WTC11 (cell line): ENCODE data around the gene EIF1AY. TPM values are rescaled to one million over a fixed set of nuclear protein-coding genes. Genes with fewer than 3 reads are reported as not detected.

Source experiments
- ATAC-seq: fragments of 200-7000 bp; cut with Tn5 transposase; 2 replicates; pipeline ENCODE4 v1.10.0; 2021; ENCODE audit warnings: mild to moderate bottlenecking, moderate library complexity
- Bru-seq: library from RNA; stranded (reverse); fragments of 400-500 nt; gene quantifications from one replicate; lab custom pipeline; 2021; lab: Mats Ljungman, UMichigan
- CTCF ChIA-PET: fragments of 300-600 bp; sonication (Branson Sonifier 250); formaldehyde crosslinking; loops from one replicate; lab custom pipeline; 2021; ENCODE audit warnings: antibody characterized with exemption; lab: Charles Lee
- POLR2A ChIA-PET: fragments of 350-600 bp; sonication (Branson Sonifier 250); formaldehyde crosslinking; loops from one replicate; lab custom pipeline; 2021; ENCODE audit warnings: antibody characterized with exemption; lab: Charles Lee
- DNase-seq: peaks from one replicate; pipeline ENCODE4 v3.0.0; 2021; ENCODE audit warnings: low spot score
- H3K27ac Mint-ChIP-seq: 2 replicates; pipeline ENCODE4 v1.8.0; 2021; ENCODE audit warnings: mixed read lengths
- H3K27me3 Mint-ChIP-seq: 2 replicates; pipeline ENCODE4 v1.8.0; 2021; ENCODE audit warnings: low read depth, mild to moderate bottlenecking, moderate library complexity, mixed read lengths
- H3K36me3 Mint-ChIP-seq: 2 replicates; pipeline ENCODE4 v1.8.0; 2021; ENCODE audit warnings: mixed read lengths
- H3K4me1 Mint-ChIP-seq: 2 replicates; pipeline ENCODE4 v1.8.0; 2022; ENCODE audit warnings: mixed read lengths
- H3K4me3 Mint-ChIP-seq: 2 replicates; pipeline ENCODE4 v1.8.0; 2021; ENCODE audit warnings: mild to moderate bottlenecking, moderate library complexity, mixed read lengths
- H3K9me3 Mint-ChIP-seq: 2 replicates; pipeline ENCODE4 v1.8.0; 2021; ENCODE audit warnings: mixed read lengths
- AR ChIP-seq: fragments of 250-450 bp; sonication (Bioruptor Pico); IDR thresholded peaks from 2 replicates; pipeline ENCODE4 v1.9.0; 2021; ENCODE audit warnings: mild to moderate bottlenecking
- ATF6 ChIP-seq: sonication (generic); formaldehyde crosslinking; IDR thresholded peaks from 2 replicates; pipeline ENCODE4 v1.8.1; 2023; ENCODE audit warnings: mild to moderate bottlenecking, missing genetic modification reagents
- CREM ChIP-seq: sonication (generic); formaldehyde crosslinking; IDR thresholded peaks from 2 replicates; pipeline ENCODE4 v1.8.1; 2022; ENCODE audit warnings: mild to moderate bottlenecking, missing genetic modification reagents, moderate library complexity
- E2F4 ChIP-seq: sonication (generic); formaldehyde crosslinking; IDR thresholded peaks from 2 replicates; pipeline ENCODE4 v1.8.1; 2022; ENCODE audit warnings: low read depth, mild to moderate bottlenecking, moderate library complexity, missing genetic modification reagents, borderline replicate concordance
- FOXK1 ChIP-seq: sonication (generic); formaldehyde crosslinking; IDR thresholded peaks from 2 replicates; pipeline ENCODE4 v1.8.0; 2022; ENCODE audit warnings: mild to moderate bottlenecking, moderate library complexity, missing genetic modification reagents
- FOXP1 ChIP-seq: sonication (generic); formaldehyde crosslinking; IDR thresholded peaks from 2 replicates; pipeline ENCODE4 v1.8.0; 2022; ENCODE audit warnings: missing genetic modification reagents, mild to moderate bottlenecking, moderate library complexity, borderline replicate concordance
- FOXP4 ChIP-seq: sonication (generic); formaldehyde crosslinking; IDR thresholded peaks from 2 replicates; pipeline ENCODE4 v1.8.0; 2022; ENCODE audit warnings: mild to moderate bottlenecking, missing genetic modification reagents
- HMGA2 ChIP-seq: fragments of 250-450 bp; sonication (Bioruptor Pico); IDR thresholded peaks from 2 replicates; pipeline ENCODE4 v1.4.0; 2021; ENCODE audit warnings: mild to moderate bottlenecking, moderate library complexity
- IRF2 ChIP-seq: sonication (generic); formaldehyde crosslinking; IDR thresholded peaks from 2 replicates; pipeline ENCODE4 v1.8.0; 2022; ENCODE audit warnings: low read depth, missing genetic modification reagents, borderline replicate concordance
- JUN ChIP-seq: sonication (generic); formaldehyde crosslinking; IDR thresholded peaks from 2 replicates; pipeline ENCODE4 v1.8.0; 2023; ENCODE audit warnings: mild to moderate bottlenecking, missing genetic modification reagents
- MYBL2 ChIP-seq: sonication (generic); formaldehyde crosslinking; IDR thresholded peaks from 2 replicates; pipeline ENCODE4 v1.8.1; 2023; ENCODE audit warnings: mild to moderate bottlenecking, moderate library complexity, missing genetic modification reagents
- NFYB ChIP-seq: sonication (generic); formaldehyde crosslinking; conservative IDR thresholded peaks from 2 replicates; pipeline ENCODE4 v1.8.0; 2022; ENCODE audit warnings: low read depth, missing genetic modification reagents
- RELA ChIP-seq: sonication (generic); formaldehyde crosslinking; IDR thresholded peaks from 2 replicates; pipeline ENCODE4 v1.8.1; 2022; ENCODE audit warnings: missing genetic modification reagents, mild to moderate bottlenecking, borderline replicate concordance
- TEAD4 ChIP-seq: sonication (generic); formaldehyde crosslinking; IDR thresholded peaks from 2 replicates; pipeline ENCODE4 v1.8.0; 2022; ENCODE audit warnings: mild to moderate bottlenecking, missing genetic modification reagents
- USF1 ChIP-seq: sonication (generic); formaldehyde crosslinking; IDR thresholded peaks from 2 replicates; pipeline ENCODE4 v1.8.0; 2022; ENCODE audit warnings: mild to moderate bottlenecking, missing genetic modification reagents
- ZNF263 ChIP-seq: sonication (generic); formaldehyde crosslinking; IDR thresholded peaks from 2 replicates; pipeline ENCODE4 v1.8.1; 2022; ENCODE audit warnings: low read depth, mild to moderate bottlenecking, moderate library complexity, missing genetic modification reagents
- ZNF281 ChIP-seq: sonication (generic); formaldehyde crosslinking; IDR thresholded peaks from 2 replicates; pipeline ENCODE4 v1.8.0; 2023; ENCODE audit warnings: mild to moderate bottlenecking, missing genetic modification reagents
- ZNF317 ChIP-seq: sonication (generic); formaldehyde crosslinking; IDR thresholded peaks from 2 replicates; pipeline ENCODE4 v1.8.1; 2023; ENCODE audit warnings: low read depth, mild to moderate bottlenecking, moderate library complexity, missing genetic modification reagents, borderline replicate concordance
- long read RNA-seq, 3 experiments: library from RNA in 1 of 3; library from capped mRNA in 1 of 3; library from polyadenylated mRNA in 1 of 3; unstranded in 2 of 3; stranded (forward) in 1 of 3; transcript quantifications; one replicate each; pipeline ENCODE4 v2.0.0, GENCODE V29; 2021
- total RNA-seq: library from RNA; stranded (reverse); gene quantifications from 3 replicates; pipeline ENCODE4 v1.2.3, GENCODE V29; 2021

The EIF1AY gene
- total RNA-seq (23.5 to 25.2 TPM (median 24.0 TPM) in 3 replicates), Bru-seq, nascent RNA (percentile 73 among the genes with signal in this experiment)
- long read RNA-seq, experiment 1, transcript EIF1AY-201 (7 exons, 1,390 nt) = major isoform, 39 of 48 reads
- long read RNA-seq, experiment 1, partial matches to known transcripts = 2 of 48 reads
- long read RNA-seq, experiment 1, other reads (novel, unspliced or antisense) = 6 of 48 reads
- long read RNA-seq, experiment 2, transcript EIF1AY-201 (7 exons, 1,390 nt) = major isoform, 43 of 48 reads
- long read RNA-seq, experiment 2, partial matches to known transcripts = 3 of 48 reads
- long read RNA-seq, experiment 2, other reads (novel, unspliced or antisense) = 2 of 48 reads
- long read RNA-seq, experiment 3, transcript EIF1AY-201 (7 exons, 1,390 nt) = major isoform, 173 of 189 reads
- long read RNA-seq, experiment 3, partial matches to known transcripts = 10 of 189 reads
- long read RNA-seq, experiment 3, other reads (novel, unspliced or antisense) = 6 of 189 reads

- Mint-ChIP-seq H3K27ac (peak within 1 kb of the TSS; percentile 85), H3K4me1 (0 out of 2 replicates have a peak, but pooled peaks cover 2% of the 10 kb centered on the region), H3K27me3 (peaks cover 2% of the 10 kb centered on the region; the same call in 1 of the 2 replicates), H3K4me3 (peak within 1 kb of the TSS; percentile 85), H3K36me3 (peaks cover 5% of the 10 kb centered on the region; the same call in 1 of the 2 replicates), H3K9me3 (peaks cover 8% of the 10 kb centered on the region)
- DNase-seq = peak; percentile 76
- CTCF ChIA-PET = no interaction called here
- POLR2A ChIA-PET = no interaction called here
- TF ChIP-seq CREM (CRISPR knock-in tag) (peak; percentile 81; the same call in 1 of the 2 replicates), ZNF317 (CRISPR knock-in tag) (no peak), AR (no peak), TEAD4 (CRISPR knock-in tag) (no peak), FOXK1 (CRISPR knock-in tag) (peak; percentile 29; the same call in 1 of the 2 replicates), HMGA2 (no peak)
- peak; percentile 99 for ATAC-seq
Measured at GRCh38 chrY:20575531-20576121, at the start of gene EIF1AY. Gene EIF1AY, plus strand, starts transcription at chrY:20575776. Its CDS starts 96 bp downstream, at chrY:20575872.

- no peak overlapping the region for H3K27ac Mint-ChIP-seq
- DNase-seq = no peak
- TF ChIP-seq ZNF263 (no peak), ATF6 (CRISPR knock-in tag) (no peak), IRF2 (CRISPR knock-in tag) (no peak), USF1 (CRISPR knock-in tag) (no peak)
- TF ChIP-seq, all 79 proteins: peak for 0
- Mint-ChIP-seq H3K9me3 (peaks cover 39% of the 10 kb centered on the region), H3K27me3 (0 out of 2 replicates have a peak, but pooled peaks cover 4% of the 10 kb centered on the region), H3K4me1 (no peaks in the 10 kb centered on the region), H3K4me3 (no peak overlapping the region), H3K36me3 (peaks cover 34% of the 10 kb centered on the region)
- ATAC-seq = no peak
- POLR2A ChIA-PET = no interaction called here
- CTCF ChIA-PET = no interaction called here
Measured at GRCh38 chrY:20528435-20528834, 47.1 kb upstream of the EIF1AY start.

- ChIA-PET POLR2A (no interaction called here), CTCF (no interaction called here)
- no peak for ATAC-seq
- H3K27me3 Mint-ChIP-seq = no peaks in the 10 kb centered on the region
- H3K36me3 Mint-ChIP-seq = peaks cover 12% of the 10 kb centered on the region; the same call in 1 of the 2 replicates
- peaks cover 24% of the 10 kb centered on the region for H3K9me3 Mint-ChIP-seq
- no peaks in the 10 kb centered on the region for H3K4me1 Mint-ChIP-seq
- no peak for DNase-seq
- H3K4me3 Mint-ChIP-seq = no peak overlapping the region
- no peak overlapping the region for H3K27ac Mint-ChIP-seq
- no peak for TF ChIP-seq RELA
- TF ChIP-seq TEAD4 (CRISPR knock-in tag) = no peak
- TF ChIP-seq JUN (CRISPR knock-in tag) = no peak
- no peak for TF ChIP-seq FOXP1 (CRISPR knock-in tag)
- no peak for TF ChIP-seq MYBL2
- TF ChIP-seq FOXP4 (CRISPR knock-in tag) = no peak
- TF ChIP-seq NFYB (CRISPR knock-in tag) = no peak
- TF ChIP-seq E2F4 = no peak
- TF ChIP-seq ZNF281 (CRISPR knock-in tag) = no peak
Measured at GRCh38 chrY:20538186-20538585, 37.4 kb upstream of the EIF1AY start.
